Measurements from ENCODE around the gene PDZRN4.

PDZRN4 gene

GRCh38 chr12:41202051-41202450, 13.9 kb downstream of the PDZRN4 start:
- no peak for ATAC-seq
- Mint-ChIP-seq H3K36me3 (no peaks in the 10 kb centered on the region), H3K27ac (no peak overlapping the region), H3K4me3 (no peak overlapping the region), H3K4me1 (no peaks in the 10 kb centered on the region), H3K9me3 (peaks cover 6% of the 10 kb centered on the region)
- no peak for DNase-seq (ENCODE audit: low spot score in 2 of 2)

- H3K27ac Mint-ChIP-seq: no peak overlapping the region
- DNase-seq (ENCODE audit: low spot score in 2 of 2): no peak
- H3K4me1 Mint-ChIP-seq: no peaks in the 10 kb centered on the region
- no peaks in the 10 kb centered on the region for H3K36me3 Mint-ChIP-seq
- H3K4me3 Mint-ChIP-seq: no peak overlapping the region
- peaks cover 6% of the 10 kb centered on the region for H3K9me3 Mint-ChIP-seq
- ATAC-seq: no peak
Measured at GRCh38 chr12:41205070-41205709, 17.1 kb downstream of the PDZRN4 start.

- H3K4me1 Mint-ChIP-seq: no peaks in the 10 kb centered on the region
- DNase-seq (ENCODE audit: low spot score in 2 of 2) (no peak), ATAC-seq (no peak)
- H3K36me3 Mint-ChIP-seq: no peaks in the 10 kb centered on the region
- no peak overlapping the region for H3K4me3 Mint-ChIP-seq
- peaks cover 6% of the 10 kb centered on the region for H3K9me3 Mint-ChIP-seq
- no peak overlapping the region for H3K27ac Mint-ChIP-seq
Measured at GRCh38 chr12:41206298-41206697, 18.2 kb downstream of the PDZRN4 start.

- H3K9me3 Mint-ChIP-seq: peaks cover 3% of the 10 kb centered on the region
Measured at GRCh38 chr12:41211448-41211847, 23.3 kb downstream of the PDZRN4 start.

GRCh38 chr12:41212625-41213024, 24.5 kb downstream of the PDZRN4 start:
- H3K4me3 Mint-ChIP-seq: no peak overlapping the region
- H3K9me3 Mint-ChIP-seq: no peaks in the 10 kb centered on the region
- H3K27ac Mint-ChIP-seq: no peak overlapping the region

More at GRCh38 chr12:41211448-41211847, 23.3 kb downstream of the PDZRN4 start:
- H3K4me3 Mint-ChIP-seq: no peak overlapping the region
- H3K27ac Mint-ChIP-seq: no peak overlapping the region
- no peaks in the 10 kb centered on the region for H3K36me3 Mint-ChIP-seq
- DNase-seq (ENCODE audit: low spot score in 2 of 2) (no peak), ATAC-seq (no peak)
- no peaks in the 10 kb centered on the region for H3K4me1 Mint-ChIP-seq

GRCh38 chr12:41213107-41213506, 25.0 kb downstream of the PDZRN4 start:
- H3K27ac Mint-ChIP-seq: no peak overlapping the region
- DNase-seq (ENCODE audit: low spot score in 2 of 2) (no peak), ATAC-seq (no peak)
- H3K9me3 Mint-ChIP-seq: no peaks in the 10 kb centered on the region
- no peaks in the 10 kb centered on the region for H3K4me1 Mint-ChIP-seq
- no peaks in the 10 kb centered on the region for H3K36me3 Mint-ChIP-seq
- H3K4me3 Mint-ChIP-seq: no peak overlapping the region

More at GRCh38 chr12:41212625-41213024, 24.5 kb downstream of the PDZRN4 start:
- Mint-ChIP-seq H3K4me1 (no peaks in the 10 kb centered on the region), H3K36me3 (no peaks in the 10 kb centered on the region)
- ATAC-seq (no peak), DNase-seq (ENCODE audit: low spot score in 2 of 2) (no peak)

GRCh38 chr12:41213648-41214047, 25.5 kb downstream of the PDZRN4 start:
- Mint-ChIP-seq H3K27ac (no peak overlapping the region), H3K36me3 (no peaks in the 10 kb centered on the region), H3K9me3 (no peaks in the 10 kb centered on the region), H3K4me1 (no peaks in the 10 kb centered on the region), H3K4me3 (no peak overlapping the region)
- ATAC-seq (no peak), DNase-seq (ENCODE audit: low spot score in 2 of 2) (no peak)

- Mint-ChIP-seq H3K36me3 (no peaks in the 10 kb centered on the region), H3K27ac (no peak overlapping the region), H3K4me3 (no peak overlapping the region), H3K4me1 (no peaks in the 10 kb centered on the region), H3K9me3 (no peaks in the 10 kb centered on the region)
- DNase-seq (ENCODE audit: low spot score in 2 of 2) (no peak), ATAC-seq (no peak)
Measured at GRCh38 chr12:41217727-41218126, 29.6 kb downstream of the PDZRN4 start.

- DNase-seq (ENCODE audit: low spot score in 2 of 2) (no peak), ATAC-seq (no peak)
- no peak overlapping the region for H3K27ac Mint-ChIP-seq
- H3K4me1 Mint-ChIP-seq: no peaks in the 10 kb centered on the region
- H3K4me3 Mint-ChIP-seq: no peak overlapping the region
- no peaks in the 10 kb centered on the region for H3K9me3 Mint-ChIP-seq
- no peaks in the 10 kb centered on the region for H3K36me3 Mint-ChIP-seq
Measured at GRCh38 chr12:41220931-41221330, 32.8 kb downstream of the PDZRN4 start.

GRCh38 chr12:41221491-41221890, 33.4 kb downstream of the PDZRN4 start:
- Mint-ChIP-seq H3K36me3 (no peaks in the 10 kb centered on the region), H3K4me3 (no peak overlapping the region), H3K27ac (no peak overlapping the region), H3K4me1 (no peaks in the 10 kb centered on the region), H3K9me3 (no peaks in the 10 kb centered on the region)
- no peak for ATAC-seq
- no peak for DNase-seq (ENCODE audit: low spot score in 2 of 2)

GRCh38 chr12:41223600-41223999, 35.5 kb downstream of the PDZRN4 start:
- ATAC-seq: no peak
- no peaks in the 10 kb centered on the region for H3K4me1 Mint-ChIP-seq

GRCh38 chr12:41224066-41224465, 35.9 kb downstream of the PDZRN4 start:
- H3K4me1 Mint-ChIP-seq: no peaks in the 10 kb centered on the region
- H3K36me3 Mint-ChIP-seq: no peaks in the 10 kb centered on the region
- no peaks in the 10 kb centered on the region for H3K9me3 Mint-ChIP-seq
- H3K27ac Mint-ChIP-seq: no peak overlapping the region
- ATAC-seq: no peak
- no peak for DNase-seq (ENCODE audit: low spot score in 2 of 2)
- no peak overlapping the region for H3K4me3 Mint-ChIP-seq

More at GRCh38 chr12:41223600-41223999, 35.5 kb downstream of the PDZRN4 start:
- Mint-ChIP-seq H3K27ac (no peak overlapping the region), H3K4me3 (no peak overlapping the region), H3K36me3 (no peaks in the 10 kb centered on the region), H3K9me3 (no peaks in the 10 kb centered on the region)
- no peak for DNase-seq (ENCODE audit: low spot score in 2 of 2)

GRCh38 chr12:41225179-41225578, 37.1 kb downstream of the PDZRN4 start:
- ATAC-seq: no peak
- H3K27ac Mint-ChIP-seq: no peak overlapping the region

GRCh38 chr12:41228066-41228820, 40.1 kb downstream of the PDZRN4 start:
- Mint-ChIP-seq H3K4me1 (no peaks in the 10 kb centered on the region), H3K9me3 (peaks cover 4% of the 10 kb centered on the region), H3K4me3 (no peak overlapping the region), H3K27ac (no peak overlapping the region), H3K36me3 (no peaks in the 10 kb centered on the region)
- DNase-seq (ENCODE audit: low spot score in 2 of 2) (no peak), ATAC-seq (no peak)

More at GRCh38 chr12:41225179-41225578, 37.1 kb downstream of the PDZRN4 start:
- Mint-ChIP-seq H3K36me3 (no peaks in the 10 kb centered on the region), H3K9me3 (peaks cover 2% of the 10 kb centered on the region), H3K4me3 (no peak overlapping the region), H3K4me1 (no peaks in the 10 kb centered on the region)
- DNase-seq (ENCODE audit: low spot score in 2 of 2): no peak

- Mint-ChIP-seq H3K9me3 (peaks cover 4% of the 10 kb centered on the region), H3K27ac (no peak overlapping the region), H3K4me1 (no peaks in the 10 kb centered on the region), H3K36me3 (no peaks in the 10 kb centered on the region), H3K4me3 (no peak overlapping the region)
- no peak for DNase-seq (ENCODE audit: low spot score in 2 of 2)
- ATAC-seq: no peak
Measured at GRCh38 chr12:41230756-41231155, 42.6 kb downstream of the PDZRN4 start.

- H3K4me1 Mint-ChIP-seq: no peaks in the 10 kb centered on the region
- no peak overlapping the region for H3K4me3 Mint-ChIP-seq
- no peak for ATAC-seq
- no peaks in the 10 kb centered on the region for H3K36me3 Mint-ChIP-seq
- DNase-seq (ENCODE audit: low spot score in 2 of 2): no peak
- H3K9me3 Mint-ChIP-seq: peaks cover 8% of the 10 kb centered on the region
- no peak overlapping the region for H3K27ac Mint-ChIP-seq
Measured at GRCh38 chr12:41234692-41235091, 46.6 kb downstream of the PDZRN4 start.
